IMR-90 (cell line): ENCODE measurements around the gene BLOC1S4.

Experiments
- CEBPB ChIP-seq: IDR thresholded peaks from 2 replicates; pipeline ENCODE4 v1.6.1; 2012; ENCODE audit warnings: low read depth, low read length, improper control_type of control experiment
- MAFK ChIP-seq: IDR thresholded peaks from 2 replicates; pipeline ENCODE4 v1.6.1; 2012; ENCODE audit warnings: low read depth, low read length, improper control_type of control experiment
- NFE2L2 ChIP-seq: fragments of 150-350 bp; IDR thresholded peaks from 2 replicates; pipeline ENCODE4 v1.6.1; 2016; ENCODE audit warnings: low read depth, mild to moderate bottlenecking, low read length
- POLR2A ChIP-seq: IDR thresholded peaks from 2 replicates; pipeline ENCODE4 v1.6.1; 2012; ENCODE audit warnings: mild to moderate bottlenecking, low read depth, low read length
- RAD21 ChIP-seq: IDR thresholded peaks from 2 replicates; pipeline ENCODE4 v1.6.1; 2012; ENCODE audit warnings: low read length, improper control_type of control experiment
- RCOR1 ChIP-seq: IDR thresholded peaks from 2 replicates; pipeline ENCODE4 v1.6.1; 2012; ENCODE audit warnings: mild to moderate bottlenecking, low read length, improper control_type of control experiment; ENCODE audit not compliant: insufficient replicate concordance
- RFX5 ChIP-seq: IDR thresholded peaks from 2 replicates; pipeline ENCODE4 v1.8.0; 2012; ENCODE audit warnings: low read depth, mild to moderate bottlenecking, low read length, moderate library complexity
- TF ChIP-seq, protein P1 (sequence below): conservative IDR thresholded peaks from 2 replicates; pipeline ENCODE4 v1.5.1; 2012; ENCODE audit warnings: mild to moderate bottlenecking, low read depth, low read length, improper control_type of control experiment
- TF ChIP-seq, protein P2 (sequence below): fragments of 150-350 bp; IDR thresholded peaks from 2 replicates; pipeline ENCODE4 v1.6.1; 2017; ENCODE audit warnings: mild to moderate bottlenecking, antibody characterized with exemption, low read length, low read depth

DNA sequence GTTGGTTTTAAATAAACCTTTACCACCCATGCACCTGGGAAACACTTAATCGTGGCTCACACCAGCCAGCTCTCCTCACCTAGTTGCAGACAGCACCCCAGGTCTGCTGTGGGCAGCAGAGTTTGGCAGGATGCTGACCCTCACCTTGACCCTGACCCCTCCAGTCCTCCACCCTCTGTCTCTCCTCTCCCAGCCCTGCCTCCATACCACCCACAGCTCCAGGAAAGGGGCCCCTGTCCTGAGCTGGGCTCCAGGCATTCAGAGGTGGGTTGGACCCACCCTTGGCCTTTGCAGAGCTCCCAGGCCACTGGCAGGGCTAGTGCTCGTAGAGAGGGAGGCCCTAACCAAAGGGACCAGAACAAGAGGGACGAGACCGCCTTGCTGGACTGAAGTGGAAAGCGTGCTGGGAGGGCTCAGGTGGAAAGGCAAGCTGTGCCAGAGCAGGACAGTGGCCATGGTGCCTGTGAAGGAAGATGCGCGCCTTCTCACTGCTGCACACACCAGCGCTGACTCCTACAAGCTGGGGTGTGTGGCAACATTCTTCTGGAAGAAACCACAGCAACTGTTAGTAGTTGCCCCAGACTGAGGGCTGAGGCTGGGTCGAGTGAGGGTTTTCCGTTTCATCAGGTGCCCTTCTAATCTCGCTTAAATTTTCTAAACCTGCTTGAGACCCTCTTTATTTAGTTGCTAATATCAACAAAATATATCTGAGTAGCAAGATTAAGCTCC lies 32.9 kb upstream of the BLOC1S4 start:
- TF ChIP-seq CEBPB = no peak
- TF ChIP-seq, protein P1, sequence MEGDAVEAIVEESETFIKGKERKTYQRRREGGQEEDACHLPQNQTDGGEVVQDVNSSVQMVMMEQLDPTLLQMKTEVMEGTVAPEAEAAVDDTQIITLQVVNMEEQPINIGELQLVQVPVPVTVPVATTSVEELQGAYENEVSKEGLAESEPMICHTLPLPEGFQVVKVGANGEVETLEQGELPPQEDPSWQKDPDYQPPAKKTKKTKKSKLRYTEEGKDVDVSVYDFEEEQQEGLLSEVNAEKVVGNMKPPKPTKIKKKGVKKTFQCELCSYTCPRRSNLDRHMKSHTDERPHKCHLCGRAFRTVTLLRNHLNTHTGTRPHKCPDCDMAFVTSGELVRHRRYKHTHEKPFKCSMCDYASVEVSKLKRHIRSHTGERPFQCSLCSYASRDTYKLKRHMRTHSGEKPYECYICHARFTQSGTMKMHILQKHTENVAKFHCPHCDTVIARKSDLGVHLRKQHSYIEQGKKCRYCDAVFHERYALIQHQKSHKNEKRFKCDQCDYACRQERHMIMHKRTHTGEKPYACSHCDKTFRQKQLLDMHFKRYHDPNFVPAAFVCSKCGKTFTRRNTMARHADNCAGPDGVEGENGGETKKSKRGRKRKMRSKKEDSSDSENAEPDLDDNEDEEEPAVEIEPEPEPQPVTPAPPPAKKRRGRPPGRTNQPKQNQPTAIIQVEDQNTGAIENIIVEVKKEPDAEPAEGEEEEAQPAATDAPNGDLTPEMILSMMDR = no peak
- no peak for TF ChIP-seq MAFK
- no peak for TF ChIP-seq RAD21
- no peak for TF ChIP-seq POLR2A
- no peak for TF ChIP-seq RFX5
- TF ChIP-seq NFE2L2 = no peak
- TF ChIP-seq, protein P2, sequence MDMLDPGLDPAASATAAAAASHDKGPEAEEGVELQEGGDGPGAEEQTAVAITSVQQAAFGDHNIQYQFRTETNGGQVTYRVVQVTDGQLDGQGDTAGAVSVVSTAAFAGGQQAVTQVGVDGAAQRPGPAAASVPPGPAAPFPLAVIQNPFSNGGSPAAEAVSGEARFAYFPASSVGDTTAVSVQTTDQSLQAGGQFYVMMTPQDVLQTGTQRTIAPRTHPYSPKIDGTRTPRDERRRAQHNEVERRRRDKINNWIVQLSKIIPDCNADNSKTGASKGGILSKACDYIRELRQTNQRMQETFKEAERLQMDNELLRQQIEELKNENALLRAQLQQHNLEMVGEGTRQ = no peak
- TF ChIP-seq RCOR1 = no peak
